GM21515 (cell line): ENCODE measurements around the gene SORD.
"Not testable (repeated sequence)": the region's sequence is repeated elsewhere in the genome, so short reads cannot be mapped to it uniquely, and the experiment has no call there.

Experiments
- ATAC-seq: cut with Tn5 transposase; IDR thresholded peaks from one replicate; pipeline ENCODE4 v1.9.1; 2021; ENCODE audit not compliant: unreplicated experiment

SORD gene

GRCh38 chr15:45022871-45023658 lies at the start of gene SORD:
TSS of gene SORD (plus strand) at chr15:45023195. CDS start at chr15:45023284, 89 bp downstream.
- peak; percentile 95 for ATAC-seq

- not testable (repeated sequence) for ATAC-seq
Measured at GRCh38 chr15:44976183-44976582, 46.8 kb upstream of the SORD start.

- not testable (repeated sequence) for ATAC-seq
Measured at GRCh38 chr15:44977781-44978180, 45.2 kb upstream of the SORD start.

GRCh38 chr15:44979617-44980339 lies 43.2 kb upstream of the SORD start:
- not testable (repeated sequence) for ATAC-seq

- ATAC-seq = not testable (repeated sequence)
Measured at GRCh38 chr15:44984144-44984543, 38.9 kb upstream of the SORD start.

- not testable (repeated sequence) for ATAC-seq
Measured at GRCh38 chr15:44986346-44987055, 36.5 kb upstream of the SORD start.

- ATAC-seq = not testable (repeated sequence)
Measured at GRCh38 chr15:44987711-44988110, 35.3 kb upstream of the SORD start.

- ATAC-seq = not testable (repeated sequence)
Measured at GRCh38 chr15:44988184-44988869, 34.7 kb upstream of the SORD start.

GRCh38 chr15:44988870-44989219 lies 34.1 kb upstream of the SORD start:
- not testable (repeated sequence) for ATAC-seq

- ATAC-seq = not testable (repeated sequence)
Measured at GRCh38 chr15:44997632-44998031, 25.4 kb upstream of the SORD start.

GRCh38 chr15:44999105-44999504 lies 23.9 kb upstream of the SORD start:
- ATAC-seq = no peak

GRCh38 chr15:45001180-45001579 lies 21.8 kb upstream of the SORD start:
- not testable (repeated sequence) for ATAC-seq

- not testable (repeated sequence) for ATAC-seq
Measured at GRCh38 chr15:45003731-45004410, 19.1 kb upstream of the SORD start.

GRCh38 chr15:45004590-45005175 lies 18.3 kb upstream of the SORD start:
- not testable (repeated sequence) for ATAC-seq

GRCh38 chr15:45009046-45009445 lies 13.9 kb upstream of the SORD start:
- ATAC-seq = no peak

GRCh38 chr15:45015114-45015513 lies 7.9 kb upstream of the SORD start:
- ATAC-seq = not testable (repeated sequence)

GRCh38 chr15:45020222-45020900 lies 2.6 kb upstream of the SORD start:
- ATAC-seq = not testable (repeated sequence)

- ATAC-seq = not testable (repeated sequence)
Measured at GRCh38 chr15:45020901-45021259, 2.1 kb upstream of the SORD start.

- no peak for ATAC-seq
Measured at GRCh38 chr15:45021348-45021747, 1.6 kb upstream of the SORD start.
